K562 (cell line): ENCODE measurements around the gene MRPL55. TPM values are rescaled to one million over a fixed set of nuclear protein-coding genes. Genes with fewer than 3 reads are reported as not detected.

Source experiments
- ATAC-seq: fragments of 200-7000 bp; cut with Tn5 transposase; 3 replicates; pipeline ENCODE4 v1.9.1; 2020; ENCODE audit warnings: moderate library complexity
- BruUV-seq: library from RNA; stranded (reverse); fragments of 400-500 nt; replicated peaks from 2 replicates; lab custom pipeline; 2021; lab: Mats Ljungman, UMichigan
- CTCF ChIA-PET: fragments of 300-600 bp; formaldehyde crosslinking; extraction: SDS; loops from one replicate; lab custom pipeline; 2021; ENCODE audit warnings: low intra/inter-chr PET ratio; lab: Yijun Ruan, JAX
- POLR2A ChIA-PET: fragments of 300-600, 350-650 bp; sonication (Branson Sonifier 250); formaldehyde crosslinking; extraction: SDS; loops from one replicate; lab custom pipeline; 2021; ENCODE audit warnings: antibody characterized with exemption, inconsistent platforms; lab: Yijun Ruan, JAX
- DNase-seq, 4 experiments: peaks; one replicate each; pipeline versions ENCODE4 v3.0.0 to v3.0.0-alpha.2; 2011 to 2018; ENCODE audit warnings: low spot score in 3 of 4, mixed read lengths in 3 of 4; ENCODE audit errors: extremely low read depth in 1 of 4
- FAIRE-seq: peaks from 2 replicates; lab custom pipeline; 2011; peaks lifted over from hg19 to GRCh38; lab: Jason Lieb, UNC
- H2AFZ ChIP-seq: 2 replicates; pipeline ENCODE4 v1.6.0; 2011; ENCODE audit warnings: low read depth, low read length, control low read depth, inconsistent platforms
- H3K27ac ChIP-seq: fragments of 200-600 bp; 3 replicates; pipeline ENCODE4 v1.8.0; 2011; ENCODE audit warnings: low read depth, mild to moderate bottlenecking, control low read depth, inconsistent platforms, low read length, moderate library complexity, mixed read lengths; ENCODE audit errors: extremely low read depth
- H3K27me3 ChIP-seq, 2 experiments: fragments of 300-600 bp in 1 of 2; 2 replicates in 1 of 2; 3 replicates in 1 of 2; pipeline versions ENCODE4 v1.6.0 to v1.8.0; 2011; ENCODE audit warnings: inconsistent platforms in 2 of 2, low read length in 2 of 2, mild to moderate bottlenecking in 1 of 2, mixed read lengths in 1 of 2, moderate library complexity in 1 of 2; ENCODE audit not compliant: control insufficient read depth in 2 of 2, insufficient read depth in 2 of 2
- H3K36me3 ChIP-seq: fragments of 300-600 bp; 3 replicates; pipeline ENCODE4 v1.8.0; 2011; ENCODE audit warnings: mild to moderate bottlenecking, low read length, inconsistent platforms; ENCODE audit not compliant: control insufficient read depth, insufficient read depth
- H3K4me1 ChIP-seq, 2 experiments: fragments of 200-600 bp in 1 of 2; replicated peaks in 1 of 2; 2 replicates in 1 of 2; 3 replicates in 1 of 2; pipeline versions ENCODE4 v1.5.1 to v1.8.0; 2011; ENCODE audit warnings: inconsistent platforms in 2 of 2, low read length in 2 of 2, mild to moderate bottlenecking in 1 of 2, mixed read lengths in 1 of 2, moderate library complexity in 1 of 2; ENCODE audit not compliant: control insufficient read depth in 2 of 2, insufficient read depth in 2 of 2
- H3K4me2 ChIP-seq: 2 replicates; pipeline ENCODE4 v1.6.1; 2011; ENCODE audit warnings: low read length, control low read depth, inconsistent platforms, mixed read lengths; ENCODE audit not compliant: insufficient read depth
- H3K4me3 ChIP-seq: fragments of 200-600 bp; sonication (generic), shearing (Covaris generic); 2 replicates; pipeline ENCODE4 v1.5.1; 2016; ENCODE audit warnings: control low read depth, inconsistent platforms
- H3K79me2 ChIP-seq: fragments of 200-600 bp; 3 replicates; pipeline ENCODE4 v1.8.0; 2011; ENCODE audit warnings: low read length, inconsistent platforms; ENCODE audit not compliant: control insufficient read depth, insufficient read depth
- H3K9ac ChIP-seq, 2 experiments: 2 replicates each; pipeline versions ENCODE4 v1.6.0 to v1.6.1; 2011; ENCODE audit warnings: low read depth in 2 of 2, low read length in 2 of 2, control low read depth in 1 of 2, inconsistent platforms in 1 of 2, mild to moderate bottlenecking in 1 of 2, mixed read lengths in 1 of 2; ENCODE audit not compliant: insufficient read depth in 1 of 2
- H3K9me1 ChIP-seq: one replicate; pipeline ENCODE4 v1.6.0; 2011; ENCODE audit warnings: inconsistent platforms, mild to moderate bottlenecking, low read length, moderate library complexity; ENCODE audit not compliant: control insufficient read depth, insufficient read depth
- H3K9me3 ChIP-seq: replicated peaks from 2 replicates; pipeline ENCODE4 v1.5.1; 2011; ENCODE audit warnings: low read depth, low read length, inconsistent platforms; ENCODE audit not compliant: control insufficient read depth, insufficient read depth
- H4K20me1 ChIP-seq: replicated peaks from 2 replicates; pipeline ENCODE4 v1.6.1; 2011; ENCODE audit warnings: low read length, inconsistent platforms, mixed read lengths; ENCODE audit not compliant: control insufficient read depth, insufficient read depth
- THAP12 ChIP-seq: fragments of 250-450 bp; sonication (Bioruptor Pico); IDR thresholded peaks from 2 replicates; pipeline ENCODE4 v1.9.0; 2021; ENCODE audit warnings: mild to moderate bottlenecking, inconsistent platforms
- WGBS: fragments of 100-300 bp; shearing (Covaris generic); methylation state at CpG from one replicate; pipeline ENCODE4 v1.1.6; 2016; ENCODE audit warnings: low coverage, mixed read lengths; ENCODE audit not compliant: insufficient coverage; ENCODE audit errors: missing lambda C conversion rate; 5-methylcytosine and 5-hydroxymethylcytosine counted together
- in situ Hi-C: fragments of 300-500 bp; cut with MboI; formaldehyde crosslinking; loops from 4 replicates; pipeline ENCODE4 v1.15.0; 2018; ENCODE audit warnings: inconsistent platforms, mixed read lengths
- intact Hi-C: fragments of 100-400 bp; cut with micrococcal nuclease; formaldehyde crosslinking; loops from 2 replicates; pipeline ENCODE4 v1.14.2; 2022
- polyA plus RNA-seq, 8 experiments: library from polyadenylated mRNA; depleted of rRNA in 4 of 8; stranded (reverse) in 5 of 8; unstranded in 3 of 8; fragments of >200 nt; fragmentation: Nextera tagmentation in 2 of 8; fragmentation: Illumina TruSeq in 1 of 8; extraction: Ambion mirVana in 2 of 8; extraction: Trizol in 1 of 8; gene quantifications; 2 replicates each; pipeline versions ENCODE4 v1.2.1 to v1.2.3, GENCODE V29; 2011 to 2014; ENCODE audit warnings: inconsistent platforms in 1 of 8, missing spikeins in 1 of 8
- total RNA-seq, 7 experiments: library from RNA; depleted of rRNA in 6 of 7; stranded (reverse); fragments of >200 nt in 6 of 7; fragmentation: Illumina TruSeq in 2 of 7; extraction: Trizol in 2 of 7; gene quantifications; 2 replicates each; pipeline versions ENCODE4 v1.2.1 to v1.2.3, GENCODE V29; 2011 to 2021; ENCODE audit warnings: low replicate concordance in 1 of 7

Gene MRPL55
- total and polyA plus RNA-seq, 9 of the 15 experiments (the other 6 are each of a cell fraction or from before 2014, with no cell fraction given): 34.9 to 228 (median 81.0) TPM

- Histone ChIP-seq H2AFZ (no peak overlapping the region), H3K9me1 (no peaks in the 10 kb centered on the region), H3K79me2 (peaks cover 50% of the 10 kb centered on the region), H3K9ac (0 out of 4 replicates have a peak overlapping the region, but pooled peaks of 1 of the 2 experiments have one; percentile 11), H3K4me3 (no peak overlapping the region), H3K4me1 (peaks cover 26 to 65% of the 10 kb centered on the region in 2 experiments), H3K36me3 (peaks cover 29% of the 10 kb centered on the region; the same call in 2 of the 3 replicates), H4K20me1 (no peaks in the 10 kb centered on the region), H3K27me3 (no peaks in the 10 kb centered on the region), H3K4me2 (no peak overlapping the region), H3K9me3 (peaks cover 5% of the 10 kb centered on the region; the same call in 1 of the 2 replicates), H3K27ac (no peak overlapping the region)
- peak in 1 of 4 experiments; percentile 4 for DNase-seq
- no peak for ATAC-seq
- BruUV-seq: no TSS peak
- ChIA-PET CTCF (no interaction called here), POLR2A (interaction anchor here (0.6 to 2.1 kb wide), 9 partner anchors 8 to 763 kb away, joined by 3 to 13 read pairs (median 4); partner anchors contain the start of gene ARF1)
- in situ Hi-C loops: no loop called here
- TF ChIP-seq THAP12: no peak
- intact Hi-C loops: no loop called here
- WGBS: 90% methylated on average over 9 of the region's 9 CpGs
- FAIRE-seq: no peak
These were observed 2.4 kb downstream of the MRPL55 start for GRCh38 chr1:228106800-228107054.
